T follicular helper cell (primary cell): ENCODE measurements around the gene MAX.

ENCODE experiments used
- DNase-seq: peaks from one replicate; pipeline ENCODE4 v3.0.0-alpha.2; 2020; ENCODE audit warnings: low read depth

The MAX gene

DNA sequence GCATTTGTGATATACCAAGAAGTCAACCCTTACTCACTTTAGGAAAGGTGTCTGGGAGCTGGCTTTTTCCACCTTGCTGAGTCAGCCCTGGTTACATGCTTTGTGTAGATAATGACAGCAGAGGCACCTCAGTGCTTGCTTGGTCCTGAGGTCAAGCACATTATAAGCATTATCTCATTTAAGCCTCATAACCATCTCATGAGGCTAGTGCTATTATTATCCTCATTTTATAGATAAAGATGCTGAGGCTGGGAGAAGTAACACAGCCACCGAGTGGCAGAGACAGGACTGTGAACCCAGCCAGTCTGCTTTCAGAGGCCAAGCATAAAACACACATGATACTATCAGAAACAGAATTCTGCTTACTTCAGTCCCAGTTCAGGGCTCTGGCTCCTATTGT is 29.4 kb downstream of the MAX start:
- no peak for DNase-seq

DNA sequence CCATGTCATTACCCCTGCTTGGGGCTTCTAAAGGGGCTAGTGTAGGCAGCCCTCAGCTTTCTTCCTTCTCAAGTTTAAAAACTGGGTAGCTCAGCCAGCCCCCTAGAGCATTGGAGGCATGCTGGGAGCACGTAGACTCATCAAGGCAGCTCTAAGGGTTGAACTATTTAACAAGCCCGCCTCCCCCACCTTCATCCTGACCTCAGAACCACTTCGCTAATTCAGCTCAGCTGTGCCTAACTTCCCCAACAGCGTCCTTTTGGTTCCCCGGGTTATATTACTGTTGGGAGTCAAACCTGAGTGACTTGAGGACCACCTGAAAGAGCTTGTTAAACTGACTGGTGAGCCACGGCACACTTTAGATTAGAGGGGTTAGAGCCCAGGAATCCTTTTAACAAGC is 30.1 kb downstream of the MAX start:
- no peak for DNase-seq

DNA sequence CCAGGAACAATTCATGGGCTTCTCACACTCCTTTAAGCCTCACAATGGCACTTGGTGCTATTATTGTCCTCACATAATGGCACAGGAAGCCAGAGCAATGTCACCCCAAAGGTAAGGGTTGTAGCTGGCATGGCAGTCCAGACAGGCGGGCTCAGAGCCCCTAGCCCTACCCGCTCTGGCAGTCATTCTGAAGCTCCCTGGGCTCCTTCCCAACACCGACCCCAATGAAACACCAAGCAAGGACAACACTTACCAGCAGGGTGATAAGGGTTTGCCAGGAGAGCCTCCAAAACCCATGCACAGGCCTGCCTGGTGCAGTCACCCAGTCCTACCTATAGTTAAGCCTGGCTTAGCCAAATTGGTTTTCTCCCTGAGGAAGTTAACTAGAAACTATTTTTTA is 30.8 kb downstream of the MAX start:
- no peak for DNase-seq

DNA sequence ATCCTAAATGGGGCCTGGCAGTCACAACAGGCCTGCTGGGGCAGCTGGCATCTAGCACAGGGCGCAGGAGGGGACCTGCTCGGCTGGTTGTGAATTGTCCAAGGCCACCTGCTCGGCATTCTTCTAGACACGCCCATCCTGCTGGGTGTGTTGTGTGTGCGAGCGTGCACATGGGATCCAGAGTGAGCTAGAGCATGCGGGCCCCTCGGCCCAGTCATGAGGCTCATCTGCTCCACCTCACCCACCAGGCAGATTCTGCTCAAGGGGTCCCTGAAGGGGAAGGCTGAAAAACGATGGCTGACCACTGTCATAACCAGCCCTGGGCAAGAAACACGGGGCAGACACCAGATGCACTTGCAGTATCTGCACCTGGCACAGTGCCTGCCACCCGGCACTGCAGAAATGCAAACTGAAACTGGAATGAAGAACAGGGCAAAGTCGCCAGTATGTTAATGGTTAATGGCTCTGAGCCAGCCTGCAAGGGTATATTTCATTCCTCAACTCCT is 31.8 kb downstream of the MAX start:
- DNase-seq, result no peak

DNA sequence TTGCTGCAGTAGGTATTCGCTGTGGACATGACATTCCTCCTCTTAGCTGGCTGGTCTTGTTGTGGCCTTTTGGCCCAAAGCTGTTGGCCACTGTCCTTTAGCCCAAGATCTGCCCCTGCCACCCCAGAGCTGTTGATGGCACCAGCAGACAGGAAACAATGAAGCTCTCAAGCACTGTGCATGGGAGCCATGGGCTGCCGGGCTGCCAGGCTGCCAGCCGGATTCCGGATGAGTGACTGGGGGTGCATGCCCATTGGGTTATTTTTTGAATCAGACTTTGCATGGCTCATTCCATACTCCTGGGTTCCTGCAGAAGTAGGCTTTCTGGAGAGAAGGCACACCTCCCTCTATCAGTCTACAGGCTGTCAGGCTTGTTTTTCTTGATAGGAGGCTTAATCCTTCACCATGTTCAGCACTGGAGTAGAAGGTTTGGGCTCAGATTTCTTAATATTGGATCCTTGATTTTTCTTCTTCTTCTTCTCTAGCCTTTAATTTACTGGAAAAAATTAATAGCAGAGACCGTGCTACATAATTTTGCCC is 32.4 kb downstream of the MAX start:
- DNase-seq, result no peak

DNA sequence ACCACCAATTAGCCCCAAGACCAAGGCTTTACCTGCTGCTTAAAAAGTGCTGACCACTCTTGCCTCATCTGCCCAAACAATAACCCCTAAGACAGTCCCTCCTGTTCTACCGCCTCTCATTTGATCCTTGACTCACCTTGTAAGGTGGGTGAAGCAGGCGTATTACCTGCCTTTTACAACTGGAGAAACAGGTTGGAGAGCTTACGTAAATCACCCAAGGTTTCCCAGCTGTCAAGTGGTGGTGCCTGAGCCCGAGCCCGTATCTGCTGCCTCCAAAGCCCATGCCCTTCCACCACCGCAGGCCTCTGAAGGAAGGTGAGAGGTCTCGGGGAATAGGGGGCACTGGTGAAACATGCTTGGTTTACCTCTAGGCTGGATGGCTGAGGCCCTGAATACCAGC is 36.6 kb downstream of the MAX start:
- DNase-seq, result no peak

DNA sequence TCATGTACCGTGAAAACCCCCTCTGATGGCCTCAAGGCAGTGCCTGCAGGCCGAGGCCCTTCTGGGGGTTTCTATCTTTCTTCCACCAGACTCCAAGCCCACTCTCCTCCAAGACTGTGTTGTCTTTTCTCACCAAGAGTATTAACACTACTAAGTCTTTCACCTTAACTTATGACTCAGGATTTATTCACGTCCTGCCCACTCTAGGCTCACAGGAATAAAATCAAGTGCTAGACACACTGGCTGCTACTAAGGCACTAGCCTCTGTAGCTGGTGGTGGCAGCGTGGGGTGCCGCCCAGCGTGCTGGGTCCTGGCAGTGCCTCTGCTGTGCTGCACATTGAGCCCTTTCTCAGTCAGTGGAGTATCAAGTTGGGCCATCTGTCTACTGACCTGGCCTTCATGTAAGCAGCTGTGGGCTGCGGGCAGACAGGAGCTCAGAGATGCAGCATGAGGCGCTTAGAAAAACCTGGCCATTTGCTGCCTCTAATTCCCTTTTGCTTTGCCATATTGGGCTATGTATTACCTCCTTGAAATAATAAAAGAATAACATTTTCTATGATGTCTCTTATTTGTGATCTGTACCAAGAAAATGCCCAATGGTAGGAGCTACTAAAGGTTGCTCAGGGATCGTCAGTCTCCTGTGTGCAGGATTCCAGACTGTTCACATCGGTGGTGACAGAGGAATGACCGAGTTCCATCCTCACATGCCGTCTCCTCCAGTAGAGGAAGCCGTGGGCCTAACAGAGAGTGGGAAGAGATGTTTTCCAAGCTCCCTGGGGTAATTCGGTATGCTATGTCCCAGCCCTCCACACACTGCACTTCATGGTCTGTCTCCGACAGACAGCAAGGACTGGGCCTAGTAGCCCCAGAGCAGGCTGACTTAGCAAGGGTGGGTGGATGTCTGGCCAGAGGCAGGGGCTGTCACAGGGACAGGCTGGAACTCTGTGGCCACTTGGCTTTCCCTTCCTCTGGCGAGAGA is 39.9 kb downstream of the MAX start:
- DNase-seq, result no peak

DNA sequence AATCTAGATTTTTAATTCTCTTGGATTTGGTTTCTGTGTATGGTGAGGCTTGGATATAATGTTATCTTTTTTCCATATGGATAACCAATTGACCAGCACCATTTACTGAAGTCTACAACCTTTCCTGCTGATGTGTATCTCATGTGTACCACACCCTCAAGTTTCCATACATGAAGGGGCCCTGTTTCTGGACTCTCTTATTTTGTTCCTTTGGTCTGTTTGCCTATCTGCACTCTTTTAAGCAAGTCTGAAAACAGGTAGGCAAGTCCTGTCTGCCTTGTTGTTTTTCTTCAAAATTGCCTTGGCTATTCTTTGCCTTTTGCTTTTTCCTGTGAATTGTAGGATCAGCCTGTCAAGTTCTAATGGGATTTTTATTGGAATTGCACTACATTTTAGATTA is 44.6 kb downstream of the MAX start:
- DNase-seq, result no peak

DNA sequence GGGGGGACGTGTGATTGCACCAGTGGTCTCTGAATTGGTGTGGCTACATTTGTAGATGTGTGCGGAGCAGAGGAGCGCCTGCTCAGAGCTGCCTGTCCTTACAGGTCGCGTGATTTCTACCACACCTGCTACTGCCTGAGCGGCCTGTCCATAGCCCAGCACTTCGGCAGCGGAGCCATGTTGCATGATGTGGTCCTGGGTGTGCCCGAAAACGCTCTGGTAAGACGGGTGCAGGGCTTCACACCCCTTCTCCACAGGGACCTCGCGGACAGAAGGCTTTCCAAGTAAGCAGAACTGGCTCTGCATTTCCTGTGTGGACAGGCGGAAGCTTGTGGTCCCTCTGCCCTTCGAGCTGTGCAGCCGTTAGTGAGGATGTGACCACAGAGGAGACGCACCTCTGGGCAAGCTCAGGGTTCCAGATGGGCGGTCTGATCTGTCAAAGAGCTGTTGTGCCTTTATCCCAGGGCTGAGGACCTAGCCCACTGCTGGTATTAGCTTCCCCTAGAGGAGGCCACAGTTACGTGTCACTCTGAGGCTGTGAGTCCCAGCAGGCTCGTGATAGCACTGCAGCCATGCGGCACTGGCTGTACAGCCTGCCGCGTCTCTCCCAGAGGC is 47.7 kb downstream of the MAX start:
- DNase-seq, result no peak

DNA sequence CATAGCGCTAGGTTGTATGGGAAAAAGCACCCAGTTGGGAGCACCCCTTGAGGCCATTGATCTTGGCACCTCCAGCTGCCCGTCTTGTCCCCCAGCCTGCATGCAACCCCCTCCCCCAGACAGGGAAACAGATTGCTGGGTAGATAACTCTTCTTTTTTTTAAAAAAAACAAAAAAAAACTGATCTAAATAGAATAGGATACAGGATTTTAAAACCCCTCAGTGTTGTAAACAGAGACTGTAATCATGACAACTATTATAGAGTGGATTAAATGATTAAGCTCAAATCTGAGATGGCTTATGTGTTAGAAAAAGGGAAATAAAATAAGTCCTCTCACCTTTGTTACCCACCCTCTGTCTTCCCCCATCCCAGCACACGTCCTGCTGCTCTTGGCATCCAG is 48.9 kb downstream of the MAX start:
- DNase-seq, result no peak

DNA sequence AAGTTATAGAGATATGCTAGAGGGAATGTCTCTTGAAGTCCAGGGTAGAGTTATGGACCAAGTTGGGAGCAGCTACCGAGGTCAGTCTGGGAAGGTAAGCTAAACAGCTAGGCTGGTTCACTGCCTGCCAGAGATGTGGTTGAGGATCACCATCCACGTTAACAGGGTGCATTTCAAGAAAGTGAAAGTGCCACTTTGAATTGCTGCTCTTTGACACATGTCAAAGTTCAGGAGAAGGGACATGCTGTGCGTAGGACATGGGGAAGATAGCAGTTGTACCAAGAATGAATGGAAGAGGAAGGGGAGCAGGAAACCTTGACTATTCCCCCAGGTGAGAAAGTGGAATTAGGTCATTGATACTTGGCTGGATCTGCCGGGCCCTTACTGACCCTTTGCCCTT is 49.5 kb downstream of the MAX start:
- no peak for DNase-seq

DNA sequence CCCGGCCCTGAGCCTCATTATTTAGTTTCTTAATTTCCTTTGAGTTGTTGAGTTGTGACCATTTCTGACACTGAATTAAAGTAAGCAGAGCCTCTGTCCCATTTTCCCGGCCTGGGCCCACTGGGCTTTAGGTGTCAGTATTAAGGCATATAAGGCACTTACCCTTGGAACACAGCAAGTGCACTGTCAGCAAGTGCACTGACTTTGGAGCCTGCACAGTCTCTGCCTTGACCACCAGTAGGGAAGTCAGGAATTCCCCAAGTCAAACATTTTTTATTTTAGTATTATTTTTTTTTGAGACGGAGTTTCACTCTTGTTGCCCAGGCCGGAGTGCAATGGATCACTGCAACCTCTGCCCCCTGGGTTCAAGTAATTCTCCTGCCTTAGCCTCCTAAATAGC is 56.6 kb downstream of the MAX start:
- no peak for DNase-seq

DNA sequence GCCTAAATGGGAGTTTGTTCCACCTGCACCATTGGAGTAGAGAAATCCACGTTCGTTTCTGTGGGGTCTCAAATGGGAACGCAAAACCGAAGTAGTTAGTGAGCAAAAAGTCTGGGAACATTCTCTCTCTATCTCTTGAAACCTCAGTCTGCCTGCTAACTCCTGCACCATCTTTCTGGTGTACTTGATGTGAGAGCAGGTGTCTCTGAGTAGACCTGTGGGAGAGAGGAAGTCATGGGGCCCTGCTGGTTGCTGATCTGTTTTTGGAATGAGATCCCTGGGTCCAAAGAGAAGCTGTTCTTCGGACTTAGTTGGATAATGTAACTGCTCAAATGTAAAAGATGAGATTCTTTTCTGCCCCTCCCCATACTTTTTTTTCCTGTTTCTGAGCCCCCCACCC is 57.3 kb downstream of the MAX start:
- no peak for DNase-seq

DNA sequence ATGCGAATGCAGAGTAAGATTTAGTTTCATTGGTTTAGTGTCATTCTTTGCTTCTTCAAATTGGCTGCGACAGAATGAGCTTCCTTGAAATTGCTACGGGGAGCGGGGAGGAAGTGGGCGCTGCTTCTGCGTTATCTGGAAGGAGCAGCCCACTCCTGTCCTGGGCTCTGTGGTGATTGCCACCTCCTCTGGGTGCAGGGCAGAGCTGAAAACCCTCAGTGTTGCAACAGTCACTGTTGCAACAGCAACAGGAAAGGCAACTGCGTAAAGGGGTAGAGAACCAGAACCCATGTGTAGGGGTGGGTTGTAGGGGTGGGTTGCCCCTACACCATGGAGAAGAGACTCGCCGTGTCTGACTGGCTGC is 57.7 kb downstream of the MAX start:
- no peak for DNase-seq

DNA sequence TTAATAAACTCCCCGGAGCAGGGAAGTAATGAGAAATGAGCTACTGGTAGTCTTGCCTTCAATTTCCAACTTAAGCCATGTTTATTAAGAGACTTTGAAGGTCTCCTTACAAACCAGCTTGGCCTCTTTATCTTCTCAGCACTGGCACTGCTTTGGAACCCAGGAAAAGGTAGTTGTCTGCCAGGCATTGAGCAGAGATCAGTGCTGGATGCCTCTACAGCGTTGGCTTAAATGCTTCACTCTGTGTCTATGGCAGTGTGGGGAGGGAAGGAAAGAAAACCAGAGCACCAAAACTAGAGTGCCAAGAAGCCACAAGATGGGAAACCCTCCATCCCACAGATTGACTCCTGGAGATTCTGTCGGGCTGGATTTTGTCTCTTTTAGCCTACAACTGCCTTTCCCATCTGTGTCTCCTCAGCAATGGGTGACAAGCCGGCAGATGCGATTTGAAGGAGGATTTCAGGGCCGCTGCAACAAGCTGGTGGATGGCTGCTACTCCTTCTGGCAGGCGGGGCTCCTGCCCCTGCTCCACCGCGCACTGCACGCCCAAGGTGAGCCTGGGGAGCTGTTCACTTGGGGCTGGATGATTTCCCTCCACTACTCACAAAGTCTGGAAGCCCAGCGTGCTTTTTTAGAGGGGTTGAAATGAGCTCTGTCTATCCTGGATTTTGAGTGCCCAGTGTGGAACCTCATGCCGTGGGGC is 58.3 kb downstream of the MAX start:
- DNase-seq, result no peak

DNA sequence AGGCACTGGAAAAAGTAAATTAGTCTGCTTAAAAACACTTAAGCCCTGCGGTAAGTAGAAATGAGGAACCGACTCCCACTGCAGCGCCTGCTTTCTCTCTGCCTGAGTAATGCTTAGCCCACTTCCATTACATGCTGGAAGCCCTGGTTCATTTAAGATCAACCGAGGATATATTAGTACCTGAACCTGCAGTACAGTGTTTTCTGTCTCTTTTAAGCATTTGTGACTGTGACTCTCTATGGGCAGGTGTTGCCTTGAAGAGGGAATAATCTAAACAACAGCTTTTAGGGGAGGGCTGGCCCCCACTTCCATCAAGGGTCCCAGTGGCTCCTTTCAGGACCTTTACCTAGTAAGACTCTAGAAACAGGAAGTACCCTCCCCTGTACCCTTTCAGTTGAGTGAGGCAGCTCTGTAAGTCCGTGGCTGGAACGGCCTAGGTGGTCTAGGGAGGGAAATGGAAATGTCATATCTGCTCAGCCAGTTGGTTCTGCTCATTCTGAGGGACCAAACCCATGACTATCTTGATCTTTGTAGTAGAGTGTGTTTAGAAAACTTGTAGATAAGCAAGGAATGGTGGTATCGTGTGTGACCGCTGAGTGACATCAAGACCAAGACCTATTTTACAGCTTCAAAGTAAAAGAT is 59.5 kb downstream of the MAX start:
- no peak for DNase-seq

DNA sequence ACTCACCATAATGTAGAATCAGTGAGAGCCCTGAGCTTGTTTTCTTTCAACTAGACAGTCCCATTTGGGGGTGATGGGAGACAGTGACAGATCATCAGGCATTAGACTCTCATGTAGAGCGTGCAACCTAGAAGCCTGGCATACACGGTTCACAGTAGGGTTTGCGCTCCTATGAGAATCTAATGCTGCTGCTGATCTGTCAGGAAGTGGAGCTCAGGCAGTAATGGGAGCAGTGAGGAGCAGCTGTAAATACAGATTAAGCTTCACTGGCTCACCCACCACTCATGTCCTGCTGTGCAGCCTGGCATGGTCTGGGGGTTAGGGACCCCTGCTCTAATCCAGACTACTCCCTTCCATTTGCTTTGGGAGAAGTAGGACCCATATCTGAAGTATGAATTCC is 60.0 kb downstream of the MAX start:
- no peak for DNase-seq

DNA sequence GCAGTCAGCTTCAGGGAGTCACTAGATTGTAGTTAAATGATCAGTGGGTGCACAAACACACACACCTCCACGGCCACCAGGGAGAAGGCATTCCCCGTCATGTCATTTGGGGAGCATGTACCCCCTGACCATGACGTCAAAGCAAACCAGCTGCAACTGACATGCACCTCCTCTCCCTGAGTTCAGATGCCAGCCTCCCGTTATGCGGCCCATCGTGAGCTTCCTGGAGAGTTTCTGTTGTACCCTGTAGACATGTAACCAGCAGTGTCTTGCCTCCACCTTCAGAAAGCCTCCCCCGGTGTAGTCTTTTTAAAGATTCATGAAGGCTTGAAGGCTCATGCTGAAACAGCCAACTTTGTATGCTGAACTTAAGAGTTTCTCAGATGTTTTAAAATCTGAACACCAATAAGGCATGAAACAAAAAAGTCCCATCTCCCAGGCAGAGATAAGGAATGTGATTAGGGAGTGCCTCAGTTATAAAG is 60.8 kb downstream of the MAX start:
- DNase-seq, result no peak

DNA sequence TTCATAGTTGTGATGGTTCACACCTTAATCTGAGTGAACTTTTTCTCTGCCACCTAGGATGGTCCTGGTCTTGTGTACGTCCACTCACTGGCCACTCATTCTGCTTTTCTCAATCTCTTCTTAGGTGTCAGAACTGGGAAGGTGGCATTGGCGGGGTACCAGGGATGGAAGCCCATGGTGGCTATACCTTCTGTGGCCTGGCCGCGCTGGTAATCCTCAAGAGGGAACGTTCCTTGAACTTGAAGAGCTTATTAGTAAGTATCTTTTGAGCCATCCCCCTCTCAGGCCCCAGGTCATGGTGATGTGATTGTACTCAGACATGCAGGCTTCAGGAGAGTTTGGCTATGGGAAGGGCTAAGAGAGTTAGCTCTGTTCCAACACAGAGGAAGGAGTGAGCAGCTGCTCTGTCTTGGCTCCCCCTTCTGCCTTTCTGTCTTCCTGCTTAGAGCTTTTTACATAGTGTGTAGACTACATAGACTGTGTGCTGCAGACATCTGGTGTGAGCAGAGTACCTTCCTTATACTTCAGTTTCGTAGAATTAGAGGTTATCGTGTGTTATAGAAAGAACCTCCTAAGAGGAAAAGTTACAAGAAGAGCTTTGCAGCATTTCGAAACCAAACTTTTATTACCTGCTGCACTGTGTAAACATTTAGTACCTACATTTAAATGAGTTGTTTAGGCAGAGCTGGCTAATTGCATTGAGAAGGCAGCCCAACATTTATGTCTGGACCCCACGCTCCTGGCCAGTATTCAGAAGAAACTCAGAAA is 61.5 kb downstream of the MAX start:
- DNase-seq, result no peak

DNA sequence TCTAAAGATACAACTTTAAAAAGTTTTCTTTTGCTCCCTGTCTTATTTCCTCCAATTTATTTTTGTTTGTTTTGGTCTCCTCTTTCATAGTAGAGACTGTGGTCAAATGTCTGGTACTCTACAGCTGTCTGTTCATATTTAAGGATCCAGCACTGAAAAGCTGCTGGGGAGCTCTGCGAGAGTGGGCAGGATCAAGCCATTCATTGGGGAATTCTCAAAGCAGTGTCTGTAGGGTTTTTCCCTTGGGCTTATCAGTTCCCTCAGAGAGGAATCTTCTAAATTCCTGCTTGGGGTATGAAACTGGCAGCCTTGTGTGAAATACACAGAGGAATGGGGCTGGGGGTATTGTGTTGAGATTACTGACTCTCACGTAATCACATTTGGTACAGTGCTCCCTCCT is 63.4 kb downstream of the MAX start:
- DNase-seq, result no peak

DNA sequence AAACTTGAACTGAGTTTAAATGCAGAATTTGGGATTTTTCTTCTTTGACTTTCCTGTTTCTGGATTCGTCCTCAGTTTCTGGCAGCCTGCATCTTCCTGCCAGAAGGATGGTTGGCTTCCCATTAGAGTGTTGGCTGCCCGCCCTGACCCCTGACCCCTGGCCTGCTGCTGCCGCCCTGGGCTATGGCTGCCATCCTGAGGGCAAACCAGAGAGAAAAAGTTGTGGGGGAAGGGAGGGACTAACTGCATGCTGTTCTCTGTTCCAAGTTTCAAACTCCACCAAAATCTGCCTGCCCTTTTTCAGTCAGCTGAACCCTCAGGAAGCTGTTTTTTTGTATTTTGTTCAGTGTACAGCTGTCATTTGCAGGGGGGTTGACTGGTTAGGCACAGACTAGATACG is 67.3 kb downstream of the MAX start:
- no peak for DNase-seq
